ENCODE data around the gene TPCN2. TPM values are rescaled to one million over a fixed set of nuclear protein-coding genes. Genes with fewer than 3 reads are reported as not detected.

TPCN2 gene
- total and polyA plus RNA-seq, 9 of the 15 experiments (the other 6 are each of a cell fraction or from before 2014, with no cell fraction given), result 0.66 to 10.2 (median 4.6) TPM

- no peak overlapping the region for H2AFZ ChIP-seq (ENCODE audit: low read depth, low read length)
- H3K4me1 ChIP-seq (replicated peaks in 1 of 2; ENCODE audit: control insufficient read depth in 2 of 2, insufficient read depth in 2 of 2, low read length in 2 of 2), result peaks cover 0 to 4% of the 10 kb centered on the region in 2 experiments; a peak in 2 of 5 replicates
- H3K4me3 ChIP-seq, result no peak overlapping the region
- H3K9me1 ChIP-seq (ENCODE audit: control insufficient read depth, insufficient read depth, low read length), result no peaks in the 10 kb centered on the region
- ATAC-seq (no peak), FAIRE-seq (peak; percentile 51), DNase-seq (ENCODE audit: extremely low read depth in 1 of 4, low spot score in 3 of 4) (no peak)
- H4K20me1 ChIP-seq (replicated peaks; ENCODE audit: control insufficient read depth, insufficient read depth, low read length), result peaks cover 3% of the 10 kb centered on the region; the same call in 1 of the 2 replicates
- H3K36me3 ChIP-seq (ENCODE audit: control insufficient read depth, insufficient read depth, low read length), result no peaks in the 10 kb centered on the region
- no peak overlapping the region for H3K27ac ChIP-seq (ENCODE audit: extremely low read depth, low read depth, low read length)
- peaks cover 27 to 76% of the 10 kb centered on the region in 2 experiments; a peak in 4 of 5 replicates for H3K27me3 ChIP-seq (ENCODE audit: control insufficient read depth in 2 of 2, insufficient read depth in 2 of 2, low read length in 2 of 2)
- intact Hi-C loops (cut with micrococcal nuclease), result no loop called here
- ChIA-PET POLR2A (no interaction called here), CTCF (ENCODE audit: low intra/inter-chr PET ratio) (no interaction called here)
- TF ChIP-seq SNRNP70 (optimal IDR thresholded peaks at IDR 0.05; ENCODE audit: low read depth, low read length) (no peak), USF2 (CRISPR knock-in tag; IDR thresholded peaks at IDR 0.05) (no peak), BCL6 (CRISPR knock-in tag; IDR thresholded peaks at IDR 0.05) (no peak), SAFB2 (IDR thresholded peaks at IDR 0.05; ENCODE audit: borderline replicate concordance, low read depth, low read length, severe bottlenecking) (no peak), ZNF780A (CRISPR knock-in tag; IDR thresholded peaks at IDR 0.05) (no peak), EWSR1 (IDR thresholded peaks at IDR 0.05; ENCODE audit: borderline replicate concordance, low read depth, partially characterized antibody) (no peak), ZNF445 (CRISPR knock-in tag; IDR thresholded peaks at IDR 0.05; ENCODE audit: low read depth) (no peak), ZNF184 (CRISPR knock-in tag; IDR thresholded peaks at IDR 0.05) (no peak), ZNF79 (CRISPR knock-in tag; IDR thresholded peaks at IDR 0.05; ENCODE audit: low read depth) (no peak)
- TF ChIP-seq, protein P1, sequence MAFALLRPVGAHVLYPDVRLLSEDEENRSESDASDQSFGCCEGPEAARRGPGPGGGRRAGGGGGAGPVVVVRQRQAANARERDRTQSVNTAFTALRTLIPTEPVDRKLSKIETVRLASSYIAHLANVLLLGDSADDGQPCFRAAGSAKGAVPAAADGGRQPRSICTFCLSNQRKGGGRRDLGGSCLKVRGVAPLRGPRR (CRISPR knock-in tag; IDR thresholded peaks at IDR 0.05), result no peak
- no peak overlapping the region for H3K4me2 ChIP-seq (ENCODE audit: insufficient read depth, low read length)
- no TSS peak for BruUV-seq (replicated peaks)
- no peak overlapping the region for H3K9ac ChIP-seq (ENCODE audit: insufficient read depth in 1 of 2, low read depth in 2 of 2, low read length in 2 of 2)
- WGBS (ENCODE audit: insufficient coverage, low coverage, missing lambda C conversion rate), result 1% methylated on average over 6 of the region's 6 CpGs
- no peaks in the 10 kb centered on the region for H3K9me3 ChIP-seq (replicated peaks; ENCODE audit: control insufficient read depth, insufficient read depth, low read depth, low read length)
- no peaks in the 10 kb centered on the region for H3K79me2 ChIP-seq (ENCODE audit: control insufficient read depth, insufficient read depth, low read length)
- in situ Hi-C loops (cut with MboI), result no loop called here
Measured at GRCh38 chr11:69110451-69110850, 61.7 kb downstream of the TPCN2 start.

Measured in K562 (cell line).